ENCODE data around the gene MTREX.
"Not testable (repeated sequence)": the region's sequence is repeated elsewhere in the genome, so short reads cannot be mapped to it uniquely, and the experiment has no call there.

MTREX gene

DNA sequence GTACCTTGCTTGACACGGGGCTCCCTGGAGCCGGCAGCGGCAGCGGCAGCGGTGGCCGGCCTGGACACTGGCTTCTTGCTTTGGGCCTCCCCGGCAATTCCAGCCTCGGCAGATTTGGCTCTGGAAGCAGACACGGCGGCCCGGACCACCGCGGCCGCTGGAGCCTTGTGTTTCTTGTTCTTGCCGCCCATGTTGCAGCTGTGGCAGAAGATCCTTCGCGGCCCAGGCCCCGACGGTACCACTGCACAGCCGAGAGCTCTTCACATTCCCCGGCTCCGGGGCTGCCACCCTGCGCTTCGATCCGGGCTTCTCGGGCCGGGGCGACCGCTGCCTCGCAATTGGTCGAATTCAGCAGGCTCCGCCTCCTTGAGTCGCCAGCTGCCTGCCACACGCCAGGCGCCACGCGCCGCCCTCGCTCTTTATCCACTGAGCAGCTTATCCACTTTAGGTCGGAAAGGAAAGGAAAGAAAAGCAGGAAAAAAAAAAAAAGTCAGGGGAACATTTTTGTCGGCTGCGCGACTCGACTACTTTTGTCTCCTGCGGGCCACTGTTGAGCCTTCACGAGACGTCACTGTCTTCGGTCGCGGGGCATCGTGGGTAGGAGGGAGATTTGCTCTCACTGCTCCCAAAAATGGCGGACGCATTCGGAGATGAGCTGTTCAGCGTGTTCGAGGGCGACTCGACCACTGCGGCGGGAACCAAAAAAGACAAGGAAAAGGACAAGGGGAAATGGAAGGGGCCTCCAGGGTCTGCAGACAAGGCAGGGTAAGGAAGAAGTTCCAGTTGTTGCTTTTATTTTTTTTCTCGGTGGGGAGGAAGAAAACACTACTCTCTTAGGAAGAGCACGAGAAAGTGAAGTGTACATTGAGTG, at the start of gene MTREX, which contains the start of gene DHX29:
MTREX (plus strand) TSS at position 607 of the 871 bp plus-strand sequence; CDS start at position 632, 25 bp downstream.
DHX29 (minus strand) TSS at position 312 of the 871 bp plus-strand sequence; CDS start at position 191, 121 bp downstream.
- peak; percentile 85 for FAIRE-seq

GRCh38 chr5:55258339-55258738, 49.5 kb upstream of the MTREX start:
- no peak for FAIRE-seq

DNA sequence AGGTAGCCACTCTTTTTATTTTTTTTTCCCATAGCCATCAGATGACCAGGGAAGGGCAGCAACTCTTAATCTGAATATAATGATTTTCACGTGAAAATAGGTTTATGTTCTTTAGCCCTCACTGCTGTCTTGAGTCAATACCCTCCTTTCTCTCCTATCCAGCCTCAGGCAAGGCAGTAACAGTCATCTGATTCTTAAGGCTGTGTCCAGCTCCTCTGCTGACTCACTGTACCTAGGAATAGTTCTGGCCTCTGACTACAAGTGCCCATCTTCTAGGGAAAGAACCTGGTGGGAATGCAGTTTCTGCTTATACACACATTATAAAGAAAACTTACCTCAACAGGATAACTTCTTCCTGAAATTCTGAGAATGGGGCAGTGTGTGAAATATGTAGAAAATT, 31.0 kb upstream of the MTREX start:
- FAIRE-seq, result no peak

DNA sequence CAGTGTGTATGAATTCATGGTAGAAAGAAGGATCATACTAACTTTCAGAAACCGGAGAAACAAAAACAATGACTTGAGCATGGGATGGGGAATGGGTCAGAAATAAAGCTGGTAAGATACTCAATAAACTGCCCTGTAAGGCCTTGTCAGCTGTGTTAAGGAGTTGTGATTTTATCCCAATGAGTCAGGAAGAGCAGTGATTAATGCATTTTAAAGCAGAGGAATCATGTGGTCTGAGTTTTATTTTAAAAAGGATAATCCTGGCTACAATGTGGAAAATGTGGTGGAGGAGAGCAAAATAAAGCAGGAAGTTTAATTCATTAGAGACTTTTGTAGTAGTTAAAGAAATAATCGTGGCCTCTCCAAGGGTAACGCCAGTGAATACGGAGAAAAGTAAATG, 29.0 kb upstream of the MTREX start:
- FAIRE-seq, result no peak

- FAIRE-seq, result no peak
Observed at GRCh38 chr5:55286411-55286933, 21.3 kb upstream of the MTREX start.

DNA sequence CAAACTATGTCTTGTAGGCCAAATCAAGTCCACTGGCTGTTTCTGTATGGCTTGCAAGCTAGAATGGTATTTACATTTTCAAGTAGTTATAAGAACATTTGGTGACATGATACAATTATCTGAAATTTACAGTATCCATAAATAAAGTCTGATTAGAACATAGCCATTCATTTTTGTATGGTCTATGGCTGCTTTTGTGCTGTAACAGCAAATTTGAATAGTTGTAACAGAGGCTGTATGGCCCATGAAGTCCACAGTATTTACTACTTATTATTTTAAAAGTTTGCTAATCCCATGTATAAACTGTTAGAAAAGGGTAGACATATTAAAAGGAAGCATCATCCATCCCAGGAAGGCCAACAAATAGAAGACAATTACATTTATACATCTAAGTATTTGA, 18.0 kb upstream of the MTREX start:
- no peak for FAIRE-seq

- FAIRE-seq, result no peak
Observed at GRCh38 chr5:55290991-55291390, 16.8 kb upstream of the MTREX start.

GRCh38 chr5:55294935-55295334, 12.9 kb upstream of the MTREX start:
- no peak for FAIRE-seq

GRCh38 chr5:55300890-55301289, 6.9 kb upstream of the MTREX start:
- no peak for FAIRE-seq

GRCh38 chr5:55303238-55303690, 4.5 kb upstream of the MTREX start:
- FAIRE-seq, result no peak

DNA sequence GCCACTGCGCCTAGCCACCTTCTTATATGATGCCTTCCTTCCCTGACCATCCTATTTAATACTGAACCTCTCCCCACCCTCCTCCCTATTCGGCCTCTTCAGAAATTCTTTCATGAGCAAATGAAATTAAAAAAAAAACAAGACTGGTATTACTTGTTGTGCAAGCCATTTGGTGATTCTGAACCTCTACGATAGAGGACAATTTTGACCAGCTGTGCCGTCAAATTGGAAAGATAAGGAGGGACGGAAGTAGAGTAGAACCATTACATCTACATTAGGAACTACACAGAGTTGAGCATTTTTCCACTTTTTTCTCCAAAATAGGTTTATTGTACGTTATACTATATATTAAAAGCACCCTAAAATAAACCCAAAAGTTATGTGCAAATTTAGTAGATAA, 3.2 kb upstream of the MTREX start:
- no peak for FAIRE-seq

- no peak for FAIRE-seq
Observed at GRCh38 chr5:55305345-55305744, 2.4 kb upstream of the MTREX start.

DNA sequence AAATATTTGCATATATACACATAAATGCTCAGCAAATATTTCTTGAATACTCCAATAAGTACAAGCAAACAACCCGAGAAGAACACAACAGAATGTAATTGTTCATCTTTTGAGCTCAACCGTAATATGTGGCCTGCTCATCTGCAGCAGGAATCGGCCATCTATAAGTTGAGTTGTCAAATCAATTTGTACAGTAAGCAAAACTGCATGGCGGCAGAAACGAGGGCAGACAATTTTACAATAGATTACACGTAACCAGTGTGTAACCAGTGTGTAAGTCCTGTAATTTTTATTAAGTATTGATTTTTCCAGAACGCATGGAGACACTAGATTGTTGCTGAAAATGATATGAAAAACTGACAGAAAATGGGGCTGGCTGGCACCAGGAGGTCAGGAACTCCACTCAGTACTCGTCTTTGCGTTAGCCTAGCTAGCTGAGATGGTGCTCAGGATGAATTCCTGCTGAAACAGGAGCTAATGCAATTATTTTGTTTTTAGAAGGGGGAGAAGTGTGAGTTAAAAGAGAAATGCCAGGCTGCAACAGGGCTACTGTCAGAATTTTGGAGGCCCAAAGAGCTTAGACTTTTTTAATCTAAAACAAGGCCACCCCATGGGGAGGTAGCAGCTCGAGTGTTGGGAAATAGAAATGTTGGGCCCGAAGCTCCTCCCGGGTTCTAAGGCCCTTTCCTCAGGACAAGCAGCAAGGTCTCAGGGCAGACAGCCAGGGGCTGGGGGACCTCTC, 977 bp upstream of the MTREX start:
- FAIRE-seq, result no peak

DNA sequence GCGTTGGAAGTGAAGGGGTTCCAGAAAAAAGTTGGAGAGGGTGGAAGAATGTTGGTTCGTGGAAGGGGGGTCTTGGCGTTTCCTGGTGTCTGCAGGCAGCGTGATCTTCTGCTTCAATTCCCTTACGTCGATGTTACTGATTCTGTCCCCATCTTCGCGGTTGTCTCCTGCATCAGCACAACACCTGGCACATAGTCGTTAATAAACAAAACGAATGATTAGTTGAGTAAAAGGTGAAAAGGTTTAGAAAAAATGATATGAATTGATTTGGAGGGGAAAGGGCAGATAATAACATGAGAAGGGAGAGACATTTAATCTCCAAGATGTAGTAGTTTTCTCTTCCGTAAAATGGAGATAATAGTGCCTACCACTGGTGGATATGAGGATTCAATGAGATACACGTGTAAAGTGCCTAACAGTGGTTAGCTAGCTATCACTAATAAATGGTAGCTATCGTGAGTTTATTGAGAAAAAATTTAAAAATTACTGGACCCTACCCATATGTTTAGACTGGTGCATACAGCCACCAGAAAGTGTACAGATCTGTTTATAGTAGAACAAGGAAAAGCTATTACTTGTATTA, 556 bp downstream of the MTREX start:
- no peak for FAIRE-seq

- FAIRE-seq, result no peak
Observed at GRCh38 chr5:55313870-55314617, 6.3 kb downstream of the MTREX start.

DNA sequence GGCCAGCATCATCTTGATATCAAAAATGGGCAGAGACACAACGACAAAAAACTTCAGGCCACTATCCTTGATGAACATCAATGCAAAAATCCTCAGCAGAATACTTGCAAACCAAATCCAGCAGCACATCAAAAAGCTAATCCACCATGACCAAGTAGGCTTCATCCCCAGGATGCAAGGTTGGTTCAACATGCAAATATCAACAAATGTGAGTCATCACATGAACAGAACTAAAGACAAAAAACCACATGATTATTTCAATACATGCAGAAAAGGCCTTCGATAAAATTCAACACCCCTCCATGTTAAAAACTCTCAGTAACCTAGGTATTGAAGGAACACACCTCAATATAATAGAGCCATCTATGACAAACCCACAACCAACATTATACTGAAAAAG, 8.5 kb downstream of the MTREX start:
- FAIRE-seq, result no peak

GRCh38 chr5:55316837-55317236, 9.0 kb downstream of the MTREX start:
- no peak for FAIRE-seq

DNA sequence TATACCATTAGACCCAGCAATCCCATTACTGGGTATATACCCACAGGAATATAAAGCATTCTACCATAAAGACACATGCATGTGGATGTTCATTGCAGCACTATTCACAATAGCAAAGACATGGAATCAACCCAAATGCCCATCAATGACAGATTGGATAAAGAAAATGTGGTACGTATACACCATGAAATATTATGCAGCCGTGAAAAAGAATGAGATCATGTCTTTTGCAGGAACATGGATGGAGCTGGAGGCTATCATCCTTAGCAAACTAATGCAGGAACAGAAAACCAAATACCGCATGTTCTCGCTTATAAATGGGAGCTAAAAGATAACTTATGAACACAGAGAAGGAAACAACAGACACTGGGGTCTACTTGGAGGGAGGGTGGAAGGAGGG, 10.4 kb downstream of the MTREX start:
- FAIRE-seq, result not testable (repeated sequence)

- no peak for FAIRE-seq
Observed at GRCh38 chr5:55319491-55319890, 11.7 kb downstream of the MTREX start.

DNA sequence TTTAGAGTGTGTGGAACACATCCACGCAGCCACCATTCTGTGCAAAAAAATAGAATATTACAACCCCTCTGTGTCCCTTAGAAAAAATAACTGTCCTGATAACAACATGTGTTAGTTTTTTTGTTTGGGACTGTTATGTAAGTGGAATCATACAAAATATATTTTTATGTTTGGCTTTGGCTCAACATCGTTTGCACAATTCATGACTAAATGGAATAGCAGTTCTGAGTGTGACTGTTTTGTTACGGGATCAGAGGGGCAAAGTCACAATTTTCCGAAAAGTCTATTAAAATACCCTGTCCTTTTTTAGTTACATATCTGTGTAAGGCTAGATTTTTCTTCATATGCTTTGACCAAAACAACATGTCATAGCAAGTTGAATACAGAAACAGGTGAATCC, 12.8 kb downstream of the MTREX start:
- no peak for FAIRE-seq

GRCh38 chr5:55324006-55324405, 16.2 kb downstream of the MTREX start:
- no peak for FAIRE-seq

GRCh38 chr5:55324815-55325418, 17.1 kb downstream of the MTREX start:
- FAIRE-seq, result peak; percentile 96

All from A204.1 (cell line).